Breast epithelium (tissue), 3 donors: ENCODE data around the gene SMPX.

Source experiments
- CTCF ChIP-seq, 3 donors: fragments of 450-650 bp; IDR thresholded peaks; one replicate each; pipeline ENCODE4 v1.5.1; 2016 to 2017; ENCODE audit warnings: antibody characterized with exemption in 3 of 3, mild to moderate bottlenecking in 3 of 3, moderate library complexity in 3 of 3
- POLR2A ChIP-seq: fragments of 450-650 bp; IDR thresholded peaks from one replicate; pipeline ENCODE4 v1.6.1; 2016; ENCODE audit warnings: antibody characterized with exemption, mild to moderate bottlenecking, moderate library complexity
- POLR2AphosphoS5 ChIP-seq, 3 donors: sonication (generic); formaldehyde crosslinking; IDR thresholded peaks; one replicate each; pipeline ENCODE4 v1.6.1; 2017; ENCODE audit warnings: antibody characterized with exemption in 3 of 3

GRCh38 chrX:21802839-21803238 is 44.9 kb upstream of the SMPX start:
- TF ChIP-seq CTCF (IDR thresholded peaks at IDR 0.05) (no peak), POLR2AphosphoS5 (IDR thresholded peaks at IDR 0.05) (no peak), POLR2A (no peak)
